Stomach smooth muscle (tissue), 2 donors: ENCODE data around the gene PPP6R2.

Source experiments
- H3K27ac ChIP-seq: one replicate; pipeline ENCODE4 v1.7.0; 2013; ENCODE audit warnings: mild to moderate bottlenecking, low read length, inconsistent platforms
- H3K27me3 ChIP-seq, 2 donors: one replicate each; pipeline ENCODE4 v1.7.0; 2013; ENCODE audit warnings: low read length in 2 of 2; ENCODE audit not compliant: insufficient read depth in 2 of 2, control insufficient read depth in 1 of 2
- H3K36me3 ChIP-seq, 2 donors: one replicate each; pipeline ENCODE4 v1.7.0; 2013; ENCODE audit warnings: low read length in 2 of 2; ENCODE audit not compliant: control insufficient read depth in 2 of 2, insufficient read depth in 2 of 2
- H3K4me1 ChIP-seq: one replicate; pipeline ENCODE4 v1.7.0; 2013; ENCODE audit warnings: low read length; ENCODE audit not compliant: control insufficient read depth, insufficient read depth
- H3K4me3 ChIP-seq, 2 donors: one replicate each; pipeline ENCODE4 v1.7.0; 2013; ENCODE audit warnings: low read length in 2 of 2
- H3K9ac ChIP-seq, 2 donors: one replicate each; pipeline ENCODE4 v1.7.0; 2013; ENCODE audit warnings: low read length in 2 of 2, mild to moderate bottlenecking in 1 of 2
- H3K9me3 ChIP-seq, 2 donors: one replicate each; pipeline ENCODE4 v1.7.0; 2013; ENCODE audit warnings: low read length in 2 of 2; ENCODE audit not compliant: control insufficient read depth in 2 of 2
- donor health status: healthy.
- donor health status: Pancreatic carcinoma.

PPP6R2 gene

DNA sequence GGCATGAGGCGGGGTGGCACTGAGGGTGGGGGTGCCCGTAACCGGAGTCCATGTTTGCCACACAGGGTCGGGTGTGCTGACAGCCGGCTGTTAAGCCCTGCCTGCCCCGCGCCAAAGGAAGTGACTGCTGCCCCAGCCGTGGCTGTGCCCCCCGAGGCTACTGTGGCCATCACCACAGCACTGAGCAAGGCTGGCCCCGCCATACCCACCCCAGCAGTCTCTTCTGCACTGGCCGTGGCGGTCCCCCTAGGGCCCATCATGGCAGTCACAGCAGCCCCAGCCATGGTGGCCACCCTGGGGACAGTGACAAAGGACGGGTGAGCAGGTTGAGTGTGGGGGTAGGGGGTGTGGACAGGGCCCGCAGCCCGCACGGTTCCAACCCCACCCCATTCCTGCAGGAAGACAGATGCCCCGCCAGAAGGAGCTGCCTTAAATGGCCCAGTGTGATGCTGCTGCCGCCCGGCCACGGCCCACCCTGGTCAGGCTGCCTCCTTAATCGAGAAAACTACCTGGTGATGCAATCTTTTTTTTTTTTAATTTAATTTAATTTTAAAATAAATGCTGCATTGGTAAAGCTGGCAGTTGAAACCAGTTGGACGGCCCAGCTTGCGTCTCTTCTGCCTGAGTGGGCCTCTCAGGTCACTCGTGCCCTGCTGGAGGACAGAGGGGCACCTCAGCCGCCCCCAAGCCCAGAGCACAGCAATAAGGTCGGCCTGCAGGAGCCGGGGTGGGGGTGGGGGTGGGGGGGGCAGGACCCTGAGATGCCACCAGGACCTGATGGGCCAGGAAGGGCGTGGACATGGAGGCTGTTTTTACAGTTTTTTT lies 100.9 kb downstream of the PPP6R2 start:
- H3K4me1 ChIP-seq, result peaks cover 14% of the 10 kb centered on the region
- H3K27ac ChIP-seq, result no peak overlapping the region

DNA sequence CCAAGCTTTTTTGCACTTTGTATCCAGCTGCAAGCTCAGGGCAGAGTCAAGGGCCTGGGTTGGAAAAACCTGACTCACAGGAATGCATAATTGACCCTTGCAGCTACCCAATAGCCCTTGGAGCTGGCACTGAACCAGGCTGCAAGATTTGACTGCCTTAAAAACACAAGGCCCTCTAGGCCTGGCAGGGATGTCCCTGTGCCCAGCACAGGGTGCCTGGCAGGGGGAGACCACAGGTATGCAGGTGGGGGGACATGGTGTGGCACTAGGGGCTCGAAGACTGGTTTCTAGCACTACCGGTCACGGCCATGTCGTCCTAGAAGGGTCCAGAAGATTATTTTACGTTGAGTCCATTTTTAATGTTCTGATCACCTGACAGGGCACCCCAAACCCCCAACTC lies 101.5 kb downstream of the PPP6R2 start:
- Histone ChIP-seq H3K27me3 (no peaks in the 10 kb centered on the region), H3K27ac (no peak overlapping the region), H3K4me1 (peaks cover 14% of the 10 kb centered on the region), H3K36me3 (peaks cover 26 to 29% of the 10 kb centered on the region in 2 donors), H3K9ac (no peak overlapping the region), H3K4me3 (no peak overlapping the region), H3K9me3 (no peaks in the 10 kb centered on the region)

More for the DNA sequence above, 100.9 kb downstream of the PPP6R2 start:
- H3K4me3 ChIP-seq, result no peak overlapping the region
- H3K9me3 ChIP-seq, result no peaks in the 10 kb centered on the region
- no peak overlapping the region for H3K9ac ChIP-seq
- H3K27me3 ChIP-seq, result no peaks in the 10 kb centered on the region
- peaks cover 26 to 31% of the 10 kb centered on the region in 2 donors for H3K36me3 ChIP-seq

DNA sequence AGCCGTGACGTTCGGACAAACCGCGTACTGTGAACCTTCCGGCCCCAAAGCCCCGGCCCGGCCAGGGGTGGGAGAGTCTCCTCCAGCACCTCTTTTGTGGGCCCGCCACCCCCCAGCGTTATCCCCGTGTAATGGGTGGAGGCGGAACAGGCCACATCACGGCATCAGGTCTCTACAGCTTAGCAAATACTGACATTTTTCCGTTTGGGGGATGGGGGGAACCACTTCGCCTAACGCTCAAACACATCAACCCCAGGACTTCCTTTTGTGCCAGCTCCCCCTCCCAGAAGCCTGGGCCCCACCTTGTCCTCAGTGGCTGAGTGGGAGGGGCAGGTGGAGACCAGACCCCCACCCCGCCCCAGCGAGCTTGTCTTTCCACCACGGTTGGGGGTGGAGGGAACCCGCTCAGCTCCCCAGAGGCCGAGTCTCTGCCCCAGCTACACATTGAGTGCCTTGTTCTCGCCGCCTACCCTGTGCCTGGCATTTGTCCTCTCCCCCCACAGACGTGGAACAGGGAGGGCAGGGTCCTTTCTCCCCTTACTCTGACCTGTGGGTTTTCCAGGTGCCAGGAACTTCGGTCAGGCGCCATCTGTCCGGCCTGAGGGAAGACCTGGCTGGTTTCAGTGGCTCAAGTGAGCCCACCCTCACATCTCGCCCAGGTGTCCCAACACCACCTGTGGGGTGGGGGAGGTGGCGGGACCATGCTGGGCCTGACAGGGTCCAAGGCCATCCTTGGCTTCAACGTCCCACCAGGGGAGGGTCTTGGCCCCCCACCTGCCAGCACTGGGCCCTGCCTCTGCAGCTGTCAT lies 102.1 kb downstream of the PPP6R2 start:
- no peak overlapping the region for H3K4me3 ChIP-seq
- peaks cover 14% of the 10 kb centered on the region for H3K4me1 ChIP-seq
- no peak overlapping the region for H3K9ac ChIP-seq
- peaks cover 29 to 30% of the 10 kb centered on the region in 2 donors for H3K36me3 ChIP-seq
- no peaks in the 10 kb centered on the region for H3K27me3 ChIP-seq
- H3K9me3 ChIP-seq, result no peaks in the 10 kb centered on the region
- H3K27ac ChIP-seq, result no peak overlapping the region

DNA sequence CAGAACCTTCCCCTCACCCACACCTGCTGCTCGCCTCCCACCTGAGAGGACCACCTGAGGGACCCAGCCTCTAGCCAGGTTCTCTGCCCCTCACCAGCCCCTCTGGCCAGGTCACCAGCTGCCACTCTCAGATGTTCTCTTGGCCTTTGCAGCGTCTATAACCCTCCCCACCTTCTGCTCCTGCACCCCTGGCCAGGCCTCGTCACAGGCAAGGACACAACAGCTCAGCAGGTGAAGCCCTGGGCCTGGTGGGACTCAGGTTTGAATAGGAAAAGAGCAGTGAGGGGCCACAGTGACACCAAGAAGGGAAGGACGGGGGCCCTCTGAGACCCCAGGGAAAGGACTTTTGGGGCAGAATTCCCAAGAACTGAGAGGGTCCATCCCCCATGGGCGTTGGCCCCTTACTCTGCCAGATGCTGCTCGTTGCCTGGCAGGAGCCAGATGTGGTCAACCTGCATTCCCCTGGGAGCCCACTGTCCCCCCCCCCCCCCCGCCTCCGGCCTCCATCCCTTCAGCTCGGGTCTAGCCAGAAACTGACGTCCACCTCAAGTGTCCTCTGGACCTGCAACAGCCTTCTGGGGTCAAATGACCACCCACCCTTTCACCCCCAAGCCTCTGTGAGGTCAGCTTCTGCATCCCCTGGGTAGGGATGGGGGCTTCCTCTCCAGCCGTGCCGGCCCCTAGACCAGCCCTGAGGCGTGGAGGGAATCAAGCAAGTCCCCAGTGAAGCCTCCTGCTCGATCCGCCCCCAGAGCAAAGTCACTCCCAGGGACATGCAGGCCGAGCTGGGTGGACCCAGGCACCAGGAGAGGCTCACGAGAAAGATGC lies 103.0 kb downstream of the PPP6R2 start:
- no peak overlapping the region for H3K4me3 ChIP-seq
- H3K27me3 ChIP-seq, result no peaks in the 10 kb centered on the region
- no peak overlapping the region for H3K9ac ChIP-seq
- no peak overlapping the region for H3K27ac ChIP-seq
- H3K36me3 ChIP-seq, result peaks cover 24 to 29% of the 10 kb centered on the region in 2 donors
- H3K4me1 ChIP-seq, result peaks cover 14% of the 10 kb centered on the region
- no peaks in the 10 kb centered on the region for H3K9me3 ChIP-seq

DNA sequence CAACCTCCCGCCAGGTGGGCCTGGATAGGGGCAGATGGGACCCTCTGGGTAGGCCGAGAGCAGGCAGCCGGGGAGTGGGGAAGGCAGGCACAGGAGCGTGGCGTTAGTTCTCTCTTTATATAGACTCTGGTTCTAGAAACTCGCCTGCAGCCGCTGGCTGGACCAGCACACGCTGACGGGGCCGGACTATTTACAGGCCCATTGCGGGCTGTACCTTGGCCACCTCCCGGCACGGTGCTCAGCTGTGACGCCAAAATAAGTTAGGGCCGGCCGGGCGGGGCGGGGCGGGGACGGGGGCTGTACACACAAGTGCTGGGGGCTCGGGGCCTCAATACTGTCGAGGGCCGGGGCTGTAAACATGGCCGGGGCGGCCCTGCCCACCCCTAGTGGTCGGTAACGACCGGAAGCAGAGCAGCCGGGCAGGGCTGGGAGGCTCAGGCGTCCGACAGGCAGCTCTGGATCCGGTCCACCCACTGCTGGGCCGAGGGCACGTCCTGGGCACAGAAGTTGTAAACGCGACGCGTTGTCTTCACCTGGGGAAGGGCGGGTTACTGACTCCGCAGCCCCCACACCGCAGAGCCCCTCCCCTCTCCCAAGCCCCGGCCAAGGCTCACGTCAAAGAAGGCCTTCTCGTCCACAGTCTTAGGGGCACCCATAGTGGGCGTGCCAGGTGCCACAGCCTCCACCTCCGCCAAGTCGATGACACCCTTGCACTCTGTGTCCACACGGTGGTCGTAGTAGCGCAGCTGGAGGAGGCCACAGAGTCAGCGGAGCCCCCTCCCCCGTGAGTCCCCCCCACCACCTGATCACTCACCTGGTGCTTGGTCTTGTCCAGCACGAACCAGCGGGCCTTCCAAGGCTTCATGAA lies 103.8 kb downstream of the PPP6R2 start:
- Histone ChIP-seq H3K9me3 (no peaks in the 10 kb centered on the region), H3K36me3 (peaks cover 20 to 27% of the 10 kb centered on the region in 2 donors), H3K27me3 (no peaks in the 10 kb centered on the region), H3K27ac (no peak overlapping the region), H3K4me1 (peaks cover 14% of the 10 kb centered on the region), H3K9ac (no peak overlapping the region), H3K4me3 (no peak overlapping the region)

DNA sequence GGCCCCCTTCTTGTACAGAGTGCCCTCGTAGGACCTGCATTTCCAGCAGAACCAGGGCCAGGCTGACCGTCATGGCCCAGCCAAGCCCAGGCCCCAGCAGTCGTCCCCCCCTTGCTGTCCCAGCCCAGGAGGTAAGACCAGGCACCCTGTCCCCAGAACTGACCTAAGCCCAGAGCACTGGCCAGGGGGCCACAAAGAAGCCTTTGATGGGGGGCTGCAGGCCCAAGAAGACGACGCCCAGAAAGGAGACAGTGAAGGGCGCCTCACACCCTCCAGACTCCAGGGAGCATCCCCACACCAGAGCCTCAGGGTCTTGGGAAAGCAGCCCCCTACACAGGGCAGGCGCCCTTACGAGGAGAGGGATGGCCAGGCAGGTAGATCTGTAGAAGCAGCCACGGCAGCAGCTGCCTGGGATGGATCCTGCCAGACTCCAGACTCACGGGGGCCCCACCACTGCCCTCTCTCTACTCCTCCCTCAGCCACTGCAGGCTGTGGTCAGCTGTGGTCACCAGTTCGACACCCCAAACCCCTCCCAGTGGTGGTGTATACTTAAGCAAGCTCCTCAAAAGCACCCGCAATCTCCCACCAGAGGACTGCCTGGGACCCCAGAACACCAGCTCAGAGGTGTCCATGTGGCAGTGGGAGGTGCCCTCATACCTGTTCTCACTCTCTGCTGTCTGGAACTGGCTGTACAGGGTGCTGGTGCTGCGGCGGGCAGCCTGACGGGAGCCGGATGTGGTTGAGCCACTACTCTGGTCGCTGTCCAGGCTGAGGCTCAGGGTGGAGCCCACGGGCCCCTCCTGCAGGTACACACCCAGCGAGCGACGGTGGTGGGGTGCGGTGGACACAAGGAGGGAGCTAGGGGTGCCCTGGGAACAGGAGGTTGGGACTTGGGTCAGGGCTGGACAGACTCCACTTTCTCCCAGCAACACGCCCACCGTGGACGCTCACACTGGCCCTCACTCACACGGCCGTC lies 104.7 kb downstream of the PPP6R2 start:
- Histone ChIP-seq H3K9me3 (no peaks in the 10 kb centered on the region), H3K36me3 (peaks cover 22 to 26% of the 10 kb centered on the region in 2 donors), H3K4me1 (peaks cover 14% of the 10 kb centered on the region), H3K27ac (no peak overlapping the region), H3K4me3 (no peak overlapping the region), H3K9ac (no peak overlapping the region), H3K27me3 (no peaks in the 10 kb centered on the region)

DNA sequence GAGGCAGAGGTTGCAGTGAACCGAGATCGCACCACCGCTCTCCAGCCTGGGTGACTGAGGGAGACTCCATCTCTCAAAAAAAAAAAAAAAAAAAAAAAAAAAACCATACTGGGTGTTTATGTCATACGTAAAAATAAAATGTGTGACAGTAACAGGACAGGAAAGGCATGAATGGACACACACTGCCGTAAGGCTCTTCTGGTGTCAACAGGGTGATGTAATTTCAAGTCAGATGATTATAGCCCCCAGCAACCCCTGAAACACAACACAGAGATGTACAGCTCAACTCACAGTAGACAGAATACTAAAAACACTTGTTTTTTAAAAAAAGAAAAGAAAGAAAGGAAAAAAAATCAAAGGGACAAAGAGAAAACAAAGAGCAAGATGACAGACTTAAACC lies 109.5 kb downstream of the PPP6R2 start:
- no peaks in the 10 kb centered on the region for H3K4me1 ChIP-seq
- peaks cover 37 to 45% of the 10 kb centered on the region in 2 donors for H3K36me3 ChIP-seq
- H3K9ac ChIP-seq, result no peak overlapping the region
- H3K4me3 ChIP-seq, result no peak overlapping the region
- H3K27ac ChIP-seq, result no peak overlapping the region
- H3K27me3 ChIP-seq, result no peaks in the 10 kb centered on the region
- H3K9me3 ChIP-seq, result no peaks in the 10 kb centered on the region

DNA sequence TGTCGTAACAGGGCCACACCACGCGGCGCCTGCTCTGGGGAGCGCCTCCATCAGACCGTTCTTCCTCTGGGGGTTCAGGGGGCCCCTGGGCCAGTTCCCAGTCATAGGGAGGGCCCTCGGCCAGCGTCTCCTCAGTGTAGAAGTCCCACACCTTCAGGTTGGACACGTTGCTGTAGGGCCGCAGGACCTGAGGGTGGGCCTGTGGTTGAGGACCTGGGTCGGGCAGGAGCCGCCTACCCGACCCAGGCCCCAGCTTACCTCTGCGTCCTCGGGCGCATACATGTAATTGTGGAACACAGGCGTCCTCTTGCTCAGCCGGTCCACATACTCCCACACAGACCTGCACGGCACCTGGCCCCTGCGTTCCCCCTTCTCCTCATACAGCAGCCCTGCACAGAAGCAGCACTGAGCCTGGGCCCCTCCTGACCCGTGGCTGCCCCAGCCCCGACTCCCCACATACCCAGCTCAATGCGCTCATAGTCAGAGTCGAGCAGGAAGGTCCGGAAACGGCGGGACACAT lies 111.5 kb downstream of the PPP6R2 start:
- Histone ChIP-seq H3K9me3 (no peaks in the 10 kb centered on the region), H3K4me1 (no peaks in the 10 kb centered on the region), H3K4me3 (no peak overlapping the region), H3K27ac (no peak overlapping the region), H3K36me3 (peaks cover 28 to 42% of the 10 kb centered on the region in 2 donors), H3K27me3 (no peaks in the 10 kb centered on the region), H3K9ac (no peak overlapping the region)

DNA sequence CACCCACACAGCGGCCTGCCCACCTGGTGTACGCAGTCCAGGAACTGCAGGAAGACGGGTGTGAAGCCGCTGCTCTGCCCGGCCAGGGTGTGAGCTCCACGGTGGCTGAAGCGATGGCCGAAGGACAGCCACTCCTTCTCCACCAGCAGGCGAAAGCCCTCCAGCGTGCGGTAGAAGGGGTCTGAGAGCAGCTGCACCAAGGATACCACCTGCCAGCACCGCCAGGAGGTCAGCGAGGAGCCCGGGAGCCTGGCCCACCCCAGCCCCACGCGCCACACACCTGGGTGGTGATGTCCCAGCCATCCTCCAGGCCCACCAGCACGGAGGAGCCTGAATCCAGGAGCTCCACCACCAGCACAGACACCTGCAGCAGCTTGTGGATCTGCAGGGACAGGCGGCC lies 112.1 kb downstream of the PPP6R2 start:
- Histone ChIP-seq H3K9ac (no peak overlapping the region), H3K27me3 (no peaks in the 10 kb centered on the region), H3K4me1 (no peaks in the 10 kb centered on the region), H3K4me3 (no peak overlapping the region), H3K9me3 (no peaks in the 10 kb centered on the region), H3K36me3 (peaks cover 28 to 41% of the 10 kb centered on the region in 2 donors), H3K27ac (no peak overlapping the region)
